Omental fat pad (tissue), 4 donors: ENCODE results near the gene RAB44. TPM values are rescaled to one million over a fixed set of nuclear protein-coding genes. Genes with fewer than 3 reads are reported as not detected.
A peak's percentile ranks its signal among the peaks of the same experiment; 100 is the strongest.
"Not testable (repeated sequence)": the region's sequence is repeated elsewhere in the genome, so short reads cannot be mapped to it uniquely, and the experiment has no call there.

ENCODE experiments used
- ATAC-seq: fragments of 150-250 bp; one replicate; pipeline ENCODE4 v1.9.1; 2016; ENCODE audit warnings: mild to moderate bottlenecking, moderate library complexity; ENCODE audit not compliant: low FRiP score
- DNase-seq: peaks from one replicate; pipeline ENCODE4 v3.0.0-alpha.2; 2019; ENCODE audit warnings: low spot score
- total RNA-seq, 4 donors: library from RNA; depleted of rRNA; stranded (reverse); fragments of >200 nt; gene quantifications; one replicate each; pipeline ENCODE4 v1.1.0, GENCODE V29; 2016
- TF ChIP-seq, protein P1 (sequence below), 3 donors: fragments of 450-650 bp; IDR thresholded peaks; one replicate each; pipeline ENCODE4 v1.5.1; 2016 to 2017; ENCODE audit warnings: antibody characterized with exemption in 3 of 3, mild to moderate bottlenecking in 3 of 3, moderate library complexity in 2 of 3

RAB44 gene
- total RNA-seq, 4 donors from 2014 or later: 0.19 to 2.4 (median 0.43) TPM

DNA sequence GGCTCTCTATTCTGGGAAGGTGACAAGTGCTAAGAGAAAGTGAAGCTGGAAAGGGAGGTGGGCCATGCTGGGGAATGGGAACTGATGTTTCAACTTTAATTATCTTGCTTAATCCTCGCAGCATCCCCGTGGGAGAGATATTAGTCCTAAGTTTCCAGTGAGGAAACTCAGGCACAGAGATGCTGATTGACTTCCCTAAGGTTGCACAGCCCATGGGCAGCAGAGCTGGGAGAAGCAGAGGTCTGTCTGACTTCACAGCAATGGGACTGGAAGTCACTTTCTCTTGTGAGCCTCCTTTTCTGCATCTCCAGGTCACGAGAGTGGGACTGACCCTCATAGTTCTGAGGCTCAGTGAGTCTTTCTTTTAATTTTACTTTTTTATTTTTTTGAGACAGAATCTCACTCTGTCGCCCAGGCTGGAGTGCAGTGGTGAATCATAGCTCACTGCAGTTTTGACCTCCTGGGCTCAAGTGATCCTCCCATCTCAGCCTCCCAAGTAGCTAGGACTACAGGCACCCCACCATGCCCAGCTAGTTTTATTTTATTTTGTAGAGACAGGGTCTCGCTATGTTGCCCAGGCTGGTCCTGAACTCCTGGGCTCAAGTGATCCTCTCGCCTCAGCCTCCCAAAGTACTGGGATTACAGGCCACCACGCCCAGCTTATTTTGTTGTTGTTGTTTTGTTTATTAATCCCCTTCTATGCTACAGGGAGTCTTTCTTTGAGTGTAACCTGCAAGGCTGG is 2.6 kb downstream of the RAB44 start:
- peak; percentile 1 for DNase-seq
- TF ChIP-seq, protein P1, sequence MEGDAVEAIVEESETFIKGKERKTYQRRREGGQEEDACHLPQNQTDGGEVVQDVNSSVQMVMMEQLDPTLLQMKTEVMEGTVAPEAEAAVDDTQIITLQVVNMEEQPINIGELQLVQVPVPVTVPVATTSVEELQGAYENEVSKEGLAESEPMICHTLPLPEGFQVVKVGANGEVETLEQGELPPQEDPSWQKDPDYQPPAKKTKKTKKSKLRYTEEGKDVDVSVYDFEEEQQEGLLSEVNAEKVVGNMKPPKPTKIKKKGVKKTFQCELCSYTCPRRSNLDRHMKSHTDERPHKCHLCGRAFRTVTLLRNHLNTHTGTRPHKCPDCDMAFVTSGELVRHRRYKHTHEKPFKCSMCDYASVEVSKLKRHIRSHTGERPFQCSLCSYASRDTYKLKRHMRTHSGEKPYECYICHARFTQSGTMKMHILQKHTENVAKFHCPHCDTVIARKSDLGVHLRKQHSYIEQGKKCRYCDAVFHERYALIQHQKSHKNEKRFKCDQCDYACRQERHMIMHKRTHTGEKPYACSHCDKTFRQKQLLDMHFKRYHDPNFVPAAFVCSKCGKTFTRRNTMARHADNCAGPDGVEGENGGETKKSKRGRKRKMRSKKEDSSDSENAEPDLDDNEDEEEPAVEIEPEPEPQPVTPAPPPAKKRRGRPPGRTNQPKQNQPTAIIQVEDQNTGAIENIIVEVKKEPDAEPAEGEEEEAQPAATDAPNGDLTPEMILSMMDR (IDR thresholded peaks at IDR 0.05): no peak
- no peak for ATAC-seq

DNA sequence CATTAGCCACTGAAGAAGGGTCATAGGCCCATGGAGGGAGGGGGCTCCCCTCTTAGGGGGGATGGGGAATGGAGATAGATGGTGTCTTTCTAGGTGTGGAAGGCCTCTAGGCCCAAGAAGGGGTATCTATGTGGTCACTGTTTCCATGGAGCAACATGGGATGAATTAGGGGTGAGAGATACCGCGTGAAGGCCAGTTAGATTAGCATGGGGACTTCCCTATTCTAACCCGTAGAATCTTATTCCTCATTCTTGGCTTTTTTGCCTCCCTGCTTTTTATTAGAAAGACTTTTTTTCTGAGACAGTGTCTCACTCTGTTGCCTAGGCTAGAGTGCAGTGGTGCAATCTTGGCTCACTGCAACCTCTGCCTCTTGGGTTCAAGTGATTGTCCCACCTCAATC is 3.2 kb downstream of the RAB44 start:
- no peak for DNase-seq
- ATAC-seq: no peak
- TF ChIP-seq, protein P1 (IDR thresholded peaks at IDR 0.05): no peak

DNA sequence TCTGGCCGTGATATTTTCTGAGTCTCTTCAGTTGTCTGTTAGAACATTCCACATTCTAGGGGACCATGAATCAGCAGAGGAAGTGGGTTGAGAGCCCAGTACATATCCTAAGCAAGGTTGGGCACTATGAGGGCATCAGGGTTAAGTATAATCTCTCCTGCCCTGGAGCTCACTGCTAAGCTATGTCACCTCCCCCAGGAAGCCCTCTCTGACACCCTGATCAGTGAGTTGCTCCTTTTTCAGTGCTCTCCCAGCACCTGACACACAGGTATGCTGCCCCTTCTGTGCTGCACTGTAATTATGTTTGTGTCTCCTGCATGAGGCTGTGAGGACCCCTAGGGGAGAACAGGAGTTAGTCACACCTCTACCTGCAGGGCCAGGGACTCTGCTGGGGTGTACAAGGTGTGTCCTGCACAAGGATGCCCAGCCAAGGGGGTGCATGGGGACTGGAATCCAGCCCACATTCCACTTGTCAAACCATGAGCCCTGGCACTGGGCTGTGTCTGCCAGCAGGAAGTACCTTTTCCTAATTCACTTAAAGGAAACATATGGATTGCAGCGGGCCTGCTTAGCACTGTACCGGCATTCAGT is 3.9 kb downstream of the RAB44 start:
- DNase-seq (peak; percentile 18), ATAC-seq (no peak)
- TF ChIP-seq, protein P1 (IDR thresholded peaks at IDR 0.05): no peak

DNA sequence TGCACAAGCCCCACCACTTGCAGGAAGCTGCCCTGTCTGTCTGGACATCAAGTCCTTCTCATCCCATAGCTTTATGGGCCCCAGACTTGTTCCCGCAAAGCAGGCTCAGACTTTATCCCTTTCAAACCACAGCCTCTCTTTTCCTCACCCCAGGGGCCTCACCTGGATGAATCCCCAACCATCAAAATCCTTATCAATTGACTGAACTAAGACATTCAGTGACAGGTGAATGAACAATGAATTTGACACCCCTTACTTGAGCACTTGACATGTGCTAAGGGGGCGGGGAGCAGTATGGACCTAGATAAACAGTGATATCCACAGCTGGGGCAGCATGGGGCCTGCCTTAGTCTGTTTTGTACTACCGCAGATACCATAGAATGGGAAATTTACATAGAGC is 5.0 kb downstream of the RAB44 start:
- DNase-seq: peak; percentile 12
- TF ChIP-seq, protein P1 (IDR thresholded peaks at IDR 0.05): no peak
- ATAC-seq: no peak

DNA sequence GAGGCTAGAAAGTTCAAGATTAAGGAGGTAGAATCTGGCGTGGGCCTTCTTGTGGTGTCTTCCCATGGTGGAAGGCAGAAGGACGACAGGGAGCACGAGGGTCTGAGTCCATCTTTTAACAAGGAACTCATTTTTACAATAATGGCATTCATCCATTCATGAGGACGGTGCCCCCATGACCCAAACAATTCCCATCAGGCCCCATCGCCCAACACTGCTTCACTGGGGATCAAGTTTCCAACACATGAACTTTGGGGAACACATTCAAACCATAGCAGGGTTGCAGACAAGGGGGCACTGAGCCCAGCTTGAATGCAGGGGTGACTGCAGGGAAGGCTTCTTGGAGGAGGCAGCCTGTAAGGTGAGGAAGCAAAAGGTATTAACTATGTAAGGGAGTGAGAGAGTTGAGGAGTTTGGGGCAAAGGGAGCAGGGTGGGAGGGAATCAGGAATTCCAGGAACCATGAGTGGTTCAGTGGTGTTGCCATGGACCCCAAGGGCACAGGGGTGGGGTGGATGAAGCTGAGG is 5.5 kb downstream of the RAB44 start:
- ATAC-seq (no peak), DNase-seq (peak; percentile 1)
- TF ChIP-seq, protein P1 (IDR thresholded peaks at IDR 0.05): no peak

DNA sequence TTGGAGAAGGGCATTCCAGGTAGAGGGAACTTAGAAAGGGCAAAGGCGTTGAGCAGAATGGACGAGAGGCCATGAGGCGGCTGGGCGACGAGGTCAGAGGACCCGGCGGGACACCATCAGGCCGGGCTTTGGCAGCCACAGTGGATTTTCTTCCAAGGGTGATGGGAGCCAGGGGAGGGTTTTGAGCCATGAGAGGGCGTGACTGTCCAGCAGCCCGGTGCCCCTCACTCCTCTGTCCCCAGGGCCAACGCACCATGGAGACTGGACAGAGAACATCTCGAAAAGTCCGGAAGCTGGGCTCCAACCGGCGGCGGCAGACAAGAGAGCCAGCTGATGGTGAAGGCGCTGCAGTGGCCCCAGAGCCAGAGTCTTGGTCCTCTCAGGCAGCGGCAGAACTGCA is 6.4 kb downstream of the RAB44 start:
- ATAC-seq (no peak), DNase-seq (no peak)
- TF ChIP-seq, protein P1 (IDR thresholded peaks at IDR 0.05): no peak

DNA sequence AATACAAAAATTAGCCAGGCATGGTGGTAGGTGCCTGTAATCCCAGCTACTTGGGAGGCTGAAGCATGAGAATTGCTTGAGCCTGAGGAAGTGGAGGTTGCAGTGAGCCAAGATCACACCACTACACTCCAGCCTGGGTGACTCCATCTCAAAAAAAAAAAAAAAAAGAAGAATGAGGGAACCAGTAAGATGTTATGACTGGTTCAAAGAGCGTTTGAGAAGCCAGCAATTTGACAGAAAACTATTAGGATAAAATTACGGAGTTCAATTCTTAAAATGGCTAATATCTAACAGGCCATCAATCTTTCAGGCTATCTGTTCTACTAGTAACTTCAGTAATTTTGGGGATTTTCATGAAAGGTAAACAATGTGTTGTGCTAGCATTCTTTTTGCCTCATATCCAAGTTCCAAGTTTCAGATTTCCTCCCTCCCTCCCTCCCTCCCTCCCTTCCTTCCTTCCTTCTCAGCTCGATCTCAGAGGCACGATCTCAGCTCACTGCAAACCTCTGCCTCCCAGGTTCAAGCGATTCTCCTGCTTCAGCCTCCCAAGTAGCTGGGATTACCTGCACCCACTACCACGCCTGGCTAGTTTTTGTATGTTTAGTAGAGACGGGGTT is 7.4 kb downstream of the RAB44 start:
- DNase-seq, ATAC-seq: not testable (repeated sequence)
